Heart right ventricle (tissue), 16 donors: ENCODE results near the gene TIE1. TPM values are rescaled to one million over a fixed set of nuclear protein-coding genes. Genes with fewer than 3 reads are reported as not detected.
"Not testable (repeated sequence)": the region's sequence is repeated elsewhere in the genome, so short reads cannot be mapped to it uniquely, and the experiment has no call there.

Experiments
- ATAC-seq, 8 donors: fragments of 200-7000 bp; cut with Tn5 transposase; one replicate each; pipeline ENCODE4 v1.9.1; 2020; ENCODE audit warnings: mild to moderate bottlenecking in 8 of 8, moderate library complexity in 8 of 8, moderate number of reproducible peaks in 1 of 8
- DNase-seq, 2 donors: peaks; one replicate each; pipeline ENCODE4 v3.0.0-alpha.2; 2020
- H3K27ac ChIP-seq, 10 donors: fragments of 200-600 bp; sonication (generic) in 2 of 10; one replicate each; pipeline versions ENCODE4 v1.5.0 to v1.8.0; 2020 to 2022; ENCODE audit warnings: mild to moderate bottlenecking in 3 of 10
- H3K27me3 ChIP-seq, 7 donors: fragments of 200-600 bp; one replicate each; pipeline ENCODE4 v1.8.0; 2021 to 2022; ENCODE audit warnings: mild to moderate bottlenecking in 2 of 7
- H3K36me3 ChIP-seq, 9 donors: fragments of 200-600 bp; sonication (generic) in 1 of 9; one replicate each; pipeline versions ENCODE4 v1.5.0 to v1.8.0; 2020 to 2022; ENCODE audit warnings: mild to moderate bottlenecking in 2 of 9
- H3K4me1 ChIP-seq, 9 donors: fragments of 200-600 bp; sonication (generic) in 1 of 9; one replicate each; pipeline versions ENCODE4 v1.5.0 to v1.8.0; 2020 to 2022; ENCODE audit warnings: mild to moderate bottlenecking in 4 of 9
- H3K4me3 ChIP-seq, 10 donors: fragments of 200-600 bp; sonication (generic) in 2 of 10; one replicate each; pipeline versions ENCODE4 v1.5.0 to v1.8.0; 2020 to 2022; ENCODE audit warnings: mild to moderate bottlenecking in 7 of 10, moderate library complexity in 2 of 10
- H3K9me3 ChIP-seq, 11 donors: fragments of 200-600 bp in 10 of 11; sonication (generic) in 2 of 11; one replicate each; pipeline versions ENCODE4 v1.5.0 to v1.8.0; 2013 to 2022; ENCODE audit warnings: mild to moderate bottlenecking in 2 of 11, control low read depth in 1 of 11, moderate library complexity in 1 of 11
- WGBS, 2 donors: extraction: QIAGEN DNeasy Blood & Tissue Kit; methylation state at CpG; one replicate each; pipeline ENCODE4 v1.1.7; 2013; ENCODE audit warnings: inconsistent platforms in 1 of 2; 5-methylcytosine and 5-hydroxymethylcytosine counted together
- intact Hi-C, 10 donors: fragments of 100-400 bp; cut with DNase I; formaldehyde crosslinking; loops; one replicate each; pipeline versions ENCODE4 v1.11.1 to v1.14.2; 2022
- microRNA-seq, 2 donors: library from miRNA; unstranded; fragments of <30 nt; microRNA quantifications; one replicate each; pipeline ENCODE4 v1.2.0, GENCODE V29; 2021
- polyA plus RNA-seq, 2 donors: library from polyadenylated mRNA; stranded (reverse); fragments of 200-250 nt; gene quantifications; one replicate each; pipeline ENCODE4 v1.2.3, GENCODE V29; 2013
- total RNA-seq, 10 donors: library from RNA; stranded (reverse); fragmentation: NEBNext Ultra II Directional in 3 of 10; extraction: Animal tissue kit (Norgen Biotek cat#: 25700) in 3 of 10; gene quantifications; one replicate each; pipeline versions ENCODE4 v1.2.1 to v1.2.4, GENCODE V29; 2021 to 2023
- TF ChIP-seq, protein P1 (sequence below), 9 donors: fragments of 200-600 bp; sonication (generic) in 2 of 9; IDR thresholded peaks; one replicate each; pipeline versions ENCODE4 v1.5.0 to v1.8.0; 2021 to 2022; ENCODE audit warnings: antibody characterized with exemption in 9 of 9, mild to moderate bottlenecking in 5 of 9, moderate library complexity in 1 of 9
- donor health status: Arrhythmogenic right ventricular cardiomyopathy.
- donor health status: ischemic (EF 13 %, LVEDD 7.1; RV severe dilation, severe dysfunction).
- donor health status: healthy with polysubstance abuse.
- donor health status: DM: no; HTN: yes; CAD: no.
- donor health status: DM: no; HTN: no; CAD: no.
- donor health status: ischemic (EF 25% LVEDD 6.9; RV normal size, moderate dysfunction).
- donor health status: ischemic (EF 25% LVEDD 5.7; RV mildly dilated, moderate dysfunction).
- donor health status: healthy.
- donor health status: DM: yes; HTN: yes; CAD: no.
- donor health status: Ischemic cardiomyopathy.
- donor health status: ischemic (EF 35%, LVEDD 5.7; RV mildly dilated, moderate dysfunction).
- donor health status: nonischemic (EF 11% LVEDD 7.7; RV severe dilation, severe dysfunction).
- donor health status: DM: yes; HTN: yes; CAD: no.
- donor health status: PGD.
- donor health status: ischemic (EF 29% LVEDD 5.4; RV normal size, mild dysfunction).
- donor health status: nonischemic (EF 23%, LVEDD 6.1; RV moderate dilation, normal function).

The TIE1 gene
- total and polyA plus RNA-seq, 12 donors: 19.9 to 55.8 (median 32.0) TPM

- intact Hi-C loops: loop anchor here in 4 of 10 donors (1.0 to 5.0 kb wide), 3 partner anchors 21 to 131 kb away; partner anchors contain the start of genes MED8 (in 1 of the 4), SZT2 (in 1 of the 4) and TIE1 (in 1 of the 4)
- no peak for ATAC-seq
- H3K4me1 ChIP-seq: peaks cover 19 to 56% (median 38%) of the 10 kb centered on the region in 9 donors
- H3K36me3 ChIP-seq: peaks cover 0 to 33% (median 18%) of the 10 kb centered on the region in 9 donors
- no peaks in the 10 kb centered on the region for H3K9me3 ChIP-seq
- H3K27me3 ChIP-seq: no peaks in the 10 kb centered on the region
- peak overlapping the region; percentile 73 to 99 (median 98) for H3K27ac ChIP-seq
- H3K4me3 ChIP-seq: peak overlapping the region in 9 of 10 donors; percentile 65 to 96 (median 88)
- no peak for DNase-seq
- TF ChIP-seq, protein P1, sequence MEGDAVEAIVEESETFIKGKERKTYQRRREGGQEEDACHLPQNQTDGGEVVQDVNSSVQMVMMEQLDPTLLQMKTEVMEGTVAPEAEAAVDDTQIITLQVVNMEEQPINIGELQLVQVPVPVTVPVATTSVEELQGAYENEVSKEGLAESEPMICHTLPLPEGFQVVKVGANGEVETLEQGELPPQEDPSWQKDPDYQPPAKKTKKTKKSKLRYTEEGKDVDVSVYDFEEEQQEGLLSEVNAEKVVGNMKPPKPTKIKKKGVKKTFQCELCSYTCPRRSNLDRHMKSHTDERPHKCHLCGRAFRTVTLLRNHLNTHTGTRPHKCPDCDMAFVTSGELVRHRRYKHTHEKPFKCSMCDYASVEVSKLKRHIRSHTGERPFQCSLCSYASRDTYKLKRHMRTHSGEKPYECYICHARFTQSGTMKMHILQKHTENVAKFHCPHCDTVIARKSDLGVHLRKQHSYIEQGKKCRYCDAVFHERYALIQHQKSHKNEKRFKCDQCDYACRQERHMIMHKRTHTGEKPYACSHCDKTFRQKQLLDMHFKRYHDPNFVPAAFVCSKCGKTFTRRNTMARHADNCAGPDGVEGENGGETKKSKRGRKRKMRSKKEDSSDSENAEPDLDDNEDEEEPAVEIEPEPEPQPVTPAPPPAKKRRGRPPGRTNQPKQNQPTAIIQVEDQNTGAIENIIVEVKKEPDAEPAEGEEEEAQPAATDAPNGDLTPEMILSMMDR (IDR thresholded peaks at IDR 0.05): no peak
- 23 to 26% methylated on average over 6 of the region's 6 CpGs for WGBS, 2 donors
Measured at GRCh38 chr1:43368646-43369020, 67.9 kb downstream of the TIE1 start.

DNA sequence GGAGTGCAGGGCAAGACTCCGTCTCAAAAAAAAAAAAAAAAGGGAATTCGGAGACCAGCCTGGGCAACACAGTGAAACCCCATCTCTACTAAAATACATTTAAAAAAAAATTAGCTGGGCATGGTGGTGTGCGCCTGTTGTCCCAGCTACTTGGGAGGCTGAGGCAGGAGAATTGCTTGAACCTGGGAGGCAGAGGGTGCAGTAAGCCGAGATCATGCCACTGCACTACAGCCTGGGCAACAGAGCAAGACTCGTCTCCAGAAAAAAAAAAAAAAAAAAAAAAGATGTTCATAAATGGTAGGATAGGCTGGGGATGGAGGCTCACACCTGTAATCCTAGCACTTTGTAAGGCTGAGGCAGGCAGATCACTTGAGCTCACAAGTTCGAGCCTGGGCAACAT, 69.0 kb downstream of the TIE1 start:
- H3K4me3 ChIP-seq, ATAC-seq, DNase-seq, H3K27ac ChIP-seq, H3K27me3 ChIP-seq, H3K9me3 ChIP-seq: not testable (repeated sequence)
- peaks cover 22 to 62% (median 40%) of the 10 kb centered on the region in 9 donors for H3K4me1 ChIP-seq
- 94 to 95% methylated on average over 5 to 6 of the region's 6 CpGs for WGBS, 2 donors
- H3K36me3 ChIP-seq: peaks cover 0 to 25% (median 6%) of the 10 kb centered on the region in 9 donors
- intact Hi-C loops: loop anchor here in 6 of 10 donors (5.0 to 10.0 kb wide), 3 partner anchors 67 to 135 kb away; partner anchors contain the start of gene TIE1 (in 1 of the 6)

GRCh38 chr1:43370564-43370963, 69.8 kb downstream of the TIE1 start:
- H3K36me3 ChIP-seq: peaks cover 0 to 21% (median 0%) of the 10 kb centered on the region in 9 donors
- DNase-seq: no peak
- intact Hi-C loops: loop anchor here in 2 of 10 donors (5.0 to 10.0 kb wide), 2 partner anchors 133 to 136 kb away; no protein-coding TSS in a partner anchor
- no peak overlapping the region for H3K27ac ChIP-seq
- H3K27me3 ChIP-seq: no peaks in the 10 kb centered on the region
- peaks cover 22 to 62% (median 40%) of the 10 kb centered on the region in 9 donors for H3K4me1 ChIP-seq
- no peak for ATAC-seq
- H3K4me3 ChIP-seq: no peak overlapping the region
- H3K9me3 ChIP-seq: no peaks in the 10 kb centered on the region
- 83 to 89% methylated on average over 4 of the region's 4 CpGs for WGBS, 2 donors
- TF ChIP-seq, protein P1 (IDR thresholded peaks at IDR 0.05): no peak

DNA sequence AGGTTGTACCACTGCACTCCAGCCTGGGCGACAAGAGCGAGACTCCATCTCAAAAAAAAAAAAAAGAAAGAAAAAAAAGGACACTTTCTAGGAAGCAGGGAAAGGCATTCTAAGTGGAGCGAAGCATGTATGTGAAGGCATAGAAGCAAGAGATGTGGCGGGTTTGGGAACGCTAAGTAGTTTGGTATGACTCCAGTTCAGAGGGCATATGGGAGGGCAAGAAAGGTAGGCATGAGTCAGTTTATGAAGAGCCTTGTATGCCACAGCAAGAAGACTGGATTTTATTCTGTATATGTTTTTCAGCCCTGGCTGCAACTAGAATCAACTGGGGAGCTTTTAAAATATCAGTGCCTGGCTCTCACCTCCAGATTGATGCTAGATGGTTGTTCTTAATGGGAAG, 71.4 kb downstream of the TIE1 start:
- peak overlapping the region in 6 of 10 donors; percentile 33 to 84 (median 58) for H3K27ac ChIP-seq

More for the DNA sequence above, 71.4 kb downstream of the TIE1 start:
- DNase-seq: no peak
- no peaks in the 10 kb centered on the region for H3K27me3 ChIP-seq
- peaks cover 13 to 47% (median 25%) of the 10 kb centered on the region in 9 donors for H3K4me1 ChIP-seq
- ATAC-seq: no peak
- intact Hi-C loops: loop anchor here in 2 of 10 donors (5.0 to 10.0 kb wide), 2 partner anchors 135 to 137 kb away; no protein-coding TSS in a partner anchor
- no peak overlapping the region for H3K4me3 ChIP-seq
- peaks cover 0 to 32% (median 0%) of the 10 kb centered on the region in 9 donors for H3K36me3 ChIP-seq
- 98% methylated on average over 5 of the region's 5 CpGs for WGBS, 2 donors
- no peaks in the 10 kb centered on the region for H3K9me3 ChIP-seq
- TF ChIP-seq, protein P1 (IDR thresholded peaks at IDR 0.05): no peak

Small RNA genes lying within 50 kb of the gene (microRNA-seq; reads per million reads assigned to microRNA genes)
- gene MIR6734: 0.60 to 1.0 reads per million in 2 donors

Other genes starting within 250 kb of the TIE1 start
- 10 to 100 TPM; 18.8 to 35.9 (median 25.9) TPM for gene EBNA1BP2, start 128.7 kb upstream of the TIE1 start, total RNA-seq
- gene EBNA1BP2, start 128.7 kb upstream of the TIE1 start, polyA plus RNA-seq: 100 to 1,000 TPM in 1 of 2 donors, 10 to 100 TPM in 1; 22.1 to 121 TPM
- gene CFAP57, start 128.7 kb upstream of the TIE1 start, total RNA-seq: under 1 TPM in 5 of 10 donors, not detected in 5; 0.10 to 0.35 (median 0.16) TPM
- under 1 TPM; 0.09 to 0.29 TPM for gene CFAP57, start 128.7 kb upstream of the TIE1 start, polyA plus RNA-seq
- under 1 TPM in 5 of 10 donors, not detected in 5; 0.15 to 0.37 (median 0.26) TPM for gene TMEM125, start 31.0 kb upstream of the TIE1 start, total RNA-seq
- under 1 TPM in 1 of 2 donors, not detected in 1; 0.16 TPM for gene TMEM125, start 31.0 kb upstream of the TIE1 start, polyA plus RNA-seq
- not detected for gene C1orf210, start 15.4 kb upstream of the TIE1 start, total RNA-seq
- gene C1orf210, start 15.4 kb upstream of the TIE1 start, polyA plus RNA-seq: not detected
- 1 to 10 TPM in 1 of 10 donors, under 1 TPM in 9; 0.21 to 1.2 (median 0.42) TPM for gene MPL, start 36.8 kb downstream of the TIE1 start, total RNA-seq
- under 1 TPM; 0.03 to 0.22 TPM for gene MPL, start 36.8 kb downstream of the TIE1 start, polyA plus RNA-seq
- 1 to 10 TPM in 6 of 10 donors, under 1 TPM in 4; 0.15 to 9.6 (median 1.5) TPM for gene CDC20, start 58.0 kb downstream of the TIE1 start, total RNA-seq
- 1 to 10 TPM in 1 of 2 donors, under 1 TPM in 1; 0.49 to 1.2 TPM for gene CDC20, start 58.0 kb downstream of the TIE1 start, polyA plus RNA-seq
- gene ELOVL1, start 67.0 kb downstream of the TIE1 start, total RNA-seq: 10 to 100 TPM; 18.4 to 49.3 (median 28.3) TPM
- gene ELOVL1, start 67.0 kb downstream of the TIE1 start, polyA plus RNA-seq: 10 to 100 TPM; 24.3 to 82.0 TPM
- 10 to 100 TPM; 10.5 to 22.5 (median 13.9) TPM for gene MED8, start 88.8 kb downstream of the TIE1 start, total RNA-seq
- 10 to 100 TPM; 11.8 to 32.4 TPM for gene MED8, start 88.8 kb downstream of the TIE1 start, polyA plus RNA-seq
- 10 to 100 TPM; 20.5 to 38.3 (median 26.0) TPM for gene SZT2, start 88.9 kb downstream of the TIE1 start, total RNA-seq
- 10 to 100 TPM in 1 of 2 donors, 1 to 10 TPM in 1; 8.6 to 44.0 TPM for gene SZT2, start 88.9 kb downstream of the TIE1 start, polyA plus RNA-seq
- gene HYI, start 152.9 kb downstream of the TIE1 start, total RNA-seq: 10 to 100 TPM; 15.9 to 24.4 (median 19.9) TPM
- gene HYI, start 152.9 kb downstream of the TIE1 start, polyA plus RNA-seq: 10 to 100 TPM; 13.1 to 67.4 TPM
- 10 to 100 TPM in 1 of 10 donors, 1 to 10 TPM in 9; 2.5 to 10.3 (median 5.0) TPM for gene PTPRF, start 229.9 kb downstream of the TIE1 start, total RNA-seq
- gene PTPRF, start 229.9 kb downstream of the TIE1 start, polyA plus RNA-seq: 1 to 10 TPM; 1.7 to 2.6 TPM